ENCODE data around the gene MYB. TPM values are rescaled to one million over a fixed set of nuclear protein-coding genes. Genes with fewer than 3 reads are reported as not detected.

The MYB gene
- total RNA-seq, 1 donor from 2014 or later: 0.08 TPM

- no peak overlapping the region for H3K27ac ChIP-seq (replicated peaks)
- DNase-seq: no peak
- no peaks in the 10 kb centered on the region for H3K9me3 ChIP-seq (replicated peaks)
- intact Hi-C loops (cut with micrococcal nuclease): no loop called here
- no peak for TF ChIP-seq CTCF (IDR thresholded peaks at IDR 0.05; ENCODE audit: borderline replicate concordance)
- H3K4me3 ChIP-seq: no peak overlapping the region
- peaks cover 55% of the 10 kb centered on the region for H3K27me3 ChIP-seq (ENCODE audit: low read depth)
- H3K4me1 ChIP-seq: peaks cover 6% of the 10 kb centered on the region
- no peaks in the 10 kb centered on the region for H3K36me3 ChIP-seq
Observed at GRCh38 chr6:135189344-135189743, 8.2 kb downstream of the MYB start.

GRCh38 chr6:135191508-135192255 is 10.6 kb downstream of the MYB start:
- TF ChIP-seq CTCF (IDR thresholded peaks at IDR 0.05; ENCODE audit: borderline replicate concordance): no peak
- Histone ChIP-seq H3K4me3 (no peak overlapping the region), H3K27ac (replicated peaks) (no peak overlapping the region), H3K4me1 (peaks cover 6% of the 10 kb centered on the region), H3K36me3 (no peaks in the 10 kb centered on the region), H3K9me3 (replicated peaks) (no peaks in the 10 kb centered on the region), H3K27me3 (ENCODE audit: low read depth) (peaks cover 32% of the 10 kb centered on the region)
- DNase-seq: no peak
- intact Hi-C loops (cut with micrococcal nuclease): no loop called here

- intact Hi-C loops (cut with micrococcal nuclease): no loop called here
- Histone ChIP-seq H3K9me3 (replicated peaks) (no peaks in the 10 kb centered on the region), H3K36me3 (no peaks in the 10 kb centered on the region), H3K27me3 (ENCODE audit: low read depth) (peaks cover 23% of the 10 kb centered on the region), H3K27ac (replicated peaks) (no peak overlapping the region), H3K4me3 (no peak overlapping the region), H3K4me1 (peaks cover 6% of the 10 kb centered on the region)
- TF ChIP-seq CTCF (IDR thresholded peaks at IDR 0.05; ENCODE audit: borderline replicate concordance): no peak
- DNase-seq: no peak
Observed at GRCh38 chr6:135192256-135193174, 11.4 kb downstream of the MYB start.

- H3K4me3 ChIP-seq: no peak overlapping the region
- no peaks in the 10 kb centered on the region for H3K36me3 ChIP-seq
Observed at GRCh38 chr6:135193221-135193620, 12.1 kb downstream of the MYB start.

More at GRCh38 chr6:135193221-135193620, 12.1 kb downstream of the MYB start:
- H3K9me3 ChIP-seq (replicated peaks): no peaks in the 10 kb centered on the region
- intact Hi-C loops (cut with micrococcal nuclease): no loop called here
- no peak overlapping the region for H3K27ac ChIP-seq (replicated peaks)
- no peak for DNase-seq
- peaks cover 6% of the 10 kb centered on the region for H3K4me1 ChIP-seq
- TF ChIP-seq CTCF (IDR thresholded peaks at IDR 0.05; ENCODE audit: borderline replicate concordance): no peak
- H3K27me3 ChIP-seq (ENCODE audit: low read depth): peaks cover 16% of the 10 kb centered on the region

All from left ventricle myocardium inferior (tissue), 1 donor.